Measurements from ENCODE around the gene ACOT8.
"Not testable (repeated sequence)": the region's sequence is repeated elsewhere in the genome, so short reads cannot be mapped to it uniquely, and the experiment has no call there.

The ACOT8 gene

DNA sequence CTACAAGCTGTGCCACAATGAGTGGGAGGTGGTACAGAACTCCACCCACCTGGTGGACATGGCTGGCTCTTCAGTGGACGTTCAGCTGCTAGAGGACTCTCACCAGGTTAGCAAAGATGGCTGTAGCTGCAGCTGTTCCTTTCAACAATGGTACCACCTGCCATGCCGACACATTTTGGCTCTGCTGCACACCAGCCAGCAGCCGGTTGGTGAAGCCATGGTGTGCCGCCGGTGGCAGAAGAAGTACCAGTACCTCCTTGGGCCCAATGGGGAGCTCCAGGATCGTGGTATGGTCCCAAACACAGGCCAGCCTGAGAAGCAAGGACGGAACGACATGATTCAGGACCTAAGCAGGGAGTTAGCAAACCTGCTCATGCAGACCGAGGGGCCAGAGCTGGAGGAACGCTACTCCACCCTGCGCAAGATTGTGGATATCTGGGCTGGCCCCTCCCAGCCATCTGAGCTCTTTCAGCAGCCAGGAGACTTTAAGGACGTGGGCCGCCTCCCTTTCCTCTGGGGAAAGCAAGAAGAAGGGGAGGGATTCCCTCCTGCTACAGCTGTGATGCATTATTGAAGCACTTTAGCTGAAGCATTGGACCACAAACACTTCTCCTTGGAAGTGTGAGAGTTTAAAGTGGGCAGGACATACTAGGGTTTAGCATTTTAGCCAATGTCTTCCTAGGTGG lies 21.0 kb upstream of the ACOT8 start:
- no peaks in the 10 kb centered on the region for H3K27me3 Mint-ChIP-seq
- no peak overlapping the region for H3K27ac Mint-ChIP-seq
- H3K4me3 Mint-ChIP-seq, result no peak overlapping the region
- H3K9me3 Mint-ChIP-seq, result no peaks in the 10 kb centered on the region
- peaks cover 19% of the 10 kb centered on the region for H3K4me1 Mint-ChIP-seq (ENCODE audit: low read depth)
- peaks cover 34% of the 10 kb centered on the region for H3K36me3 Mint-ChIP-seq (ENCODE audit: low read depth)
- intact Hi-C loops (cut with micrococcal nuclease), result no loop called here

DNA sequence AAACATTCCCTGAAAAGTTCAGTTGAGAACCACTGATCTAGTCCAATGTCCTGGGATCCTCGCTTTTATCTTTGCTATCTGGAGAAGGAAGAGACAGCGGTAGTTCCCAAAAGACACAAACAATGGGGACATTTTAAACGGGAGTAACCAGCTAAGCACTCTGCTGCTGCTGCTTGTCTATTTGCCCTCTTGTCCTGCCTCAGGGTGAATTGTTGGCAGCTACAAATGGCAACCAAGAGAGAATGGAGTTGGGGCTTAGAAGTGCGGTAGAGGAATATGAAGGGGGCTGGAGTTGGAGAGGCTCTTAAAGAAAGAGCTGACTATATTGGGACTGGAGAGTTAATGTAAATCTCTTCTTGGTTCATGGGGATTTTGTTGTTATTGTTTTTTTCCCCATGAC lies 17.4 kb upstream of the ACOT8 start:
- Mint-ChIP-seq H3K27ac (no peak overlapping the region), H3K36me3 (ENCODE audit: low read depth) (peaks cover 35% of the 10 kb centered on the region), H3K9me3 (no peaks in the 10 kb centered on the region), H3K4me3 (no peak overlapping the region), H3K27me3 (no peaks in the 10 kb centered on the region), H3K4me1 (ENCODE audit: low read depth) (no peaks in the 10 kb centered on the region)
- intact Hi-C loops (cut with micrococcal nuclease), result no loop called here

DNA sequence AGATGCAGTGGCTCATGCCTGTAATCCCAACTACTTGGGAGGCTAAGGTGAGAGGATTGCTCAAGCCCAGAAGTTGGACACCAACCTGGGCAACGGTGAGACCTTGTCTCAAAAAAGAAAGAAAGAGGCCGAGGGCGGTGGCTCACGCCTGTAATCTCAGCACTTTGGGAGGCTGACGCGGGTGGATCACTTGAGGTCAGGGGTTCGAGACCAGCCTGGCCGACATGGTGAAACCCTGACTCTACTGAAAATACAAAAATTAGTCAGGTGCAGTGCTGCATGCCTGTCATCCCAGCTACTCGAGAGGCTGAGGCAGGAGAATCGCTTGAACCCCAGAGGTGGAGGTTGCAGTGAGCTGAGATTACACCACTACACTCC lies 16.9 kb upstream of the ACOT8 start:
- H3K27me3 Mint-ChIP-seq; intact Hi-C loops (cut with micrococcal nuclease); H3K9me3 Mint-ChIP-seq; H3K4me1 Mint-ChIP-seq (ENCODE audit: low read depth); H3K27ac Mint-ChIP-seq; H3K4me3 Mint-ChIP-seq: not testable (repeated sequence)
- peaks cover 35% of the 10 kb centered on the region for H3K36me3 Mint-ChIP-seq (ENCODE audit: low read depth)

DNA sequence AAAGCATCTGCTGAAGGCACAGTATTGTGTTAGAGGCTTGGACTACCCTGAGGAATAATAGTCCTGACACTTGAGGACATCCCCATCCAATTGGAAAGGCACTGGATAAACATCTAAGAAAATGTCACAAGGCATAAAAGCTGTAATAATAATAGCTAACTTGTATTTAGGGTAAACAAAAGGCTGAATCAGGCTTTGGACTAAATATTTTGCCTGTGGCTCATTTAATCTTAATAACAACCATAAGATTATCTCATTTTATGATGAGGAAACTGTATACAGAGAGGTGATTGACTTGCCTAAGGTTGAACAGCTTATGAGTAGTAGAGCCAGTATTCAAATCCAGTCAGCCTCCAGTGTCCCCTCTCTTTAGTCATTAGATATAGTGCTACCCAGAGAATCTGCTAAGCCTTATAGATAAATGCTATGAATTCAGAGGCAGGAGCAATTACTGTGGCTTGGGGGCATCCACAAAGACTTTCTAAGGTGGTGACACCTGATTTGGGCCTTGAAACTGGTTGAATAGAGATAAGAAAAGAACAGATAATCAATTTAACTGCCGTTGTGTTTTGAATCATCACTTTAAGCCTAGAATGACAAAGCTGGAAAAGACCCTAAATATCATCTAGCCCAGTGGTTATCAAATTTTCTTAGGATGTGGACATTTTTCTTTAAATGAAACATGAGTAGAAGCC lies 16.4 kb upstream of the ACOT8 start:
- no peaks in the 10 kb centered on the region for H3K27me3 Mint-ChIP-seq
- H3K36me3 Mint-ChIP-seq (ENCODE audit: low read depth), result peaks cover 33% of the 10 kb centered on the region
- H3K4me1 Mint-ChIP-seq (ENCODE audit: low read depth), result no peaks in the 10 kb centered on the region
- H3K9me3 Mint-ChIP-seq, result no peaks in the 10 kb centered on the region
- H3K4me3 Mint-ChIP-seq, result no peak overlapping the region
- no peak overlapping the region for H3K27ac Mint-ChIP-seq
- intact Hi-C loops (cut with micrococcal nuclease), result no loop called here

DNA sequence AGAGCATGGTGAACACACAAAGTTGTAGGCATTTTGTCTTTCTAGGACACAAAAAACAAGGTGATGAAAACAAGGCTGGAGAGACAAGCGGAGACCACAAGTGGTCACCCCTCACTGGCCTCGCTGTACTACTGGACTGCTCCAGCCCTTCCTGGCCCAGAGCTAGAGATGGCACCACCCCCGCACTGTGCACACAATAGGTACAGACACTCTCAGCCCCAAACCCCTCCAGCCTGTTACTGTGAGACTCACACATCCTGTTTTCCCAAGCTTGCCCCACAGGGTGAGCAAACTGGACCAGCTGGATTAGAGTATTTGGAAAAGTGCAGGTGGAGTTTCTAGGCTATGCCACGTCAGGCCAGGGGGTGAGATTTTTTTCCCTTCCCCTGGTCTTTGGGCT lies 15.4 kb upstream of the ACOT8 start:
- Mint-ChIP-seq H3K27me3 (no peaks in the 10 kb centered on the region), H3K27ac (no peak overlapping the region), H3K4me3 (no peak overlapping the region), H3K36me3 (ENCODE audit: low read depth) (peaks cover 24% of the 10 kb centered on the region), H3K9me3 (no peaks in the 10 kb centered on the region), H3K4me1 (ENCODE audit: low read depth) (no peaks in the 10 kb centered on the region)
- intact Hi-C loops (cut with micrococcal nuclease), result no loop called here

DNA sequence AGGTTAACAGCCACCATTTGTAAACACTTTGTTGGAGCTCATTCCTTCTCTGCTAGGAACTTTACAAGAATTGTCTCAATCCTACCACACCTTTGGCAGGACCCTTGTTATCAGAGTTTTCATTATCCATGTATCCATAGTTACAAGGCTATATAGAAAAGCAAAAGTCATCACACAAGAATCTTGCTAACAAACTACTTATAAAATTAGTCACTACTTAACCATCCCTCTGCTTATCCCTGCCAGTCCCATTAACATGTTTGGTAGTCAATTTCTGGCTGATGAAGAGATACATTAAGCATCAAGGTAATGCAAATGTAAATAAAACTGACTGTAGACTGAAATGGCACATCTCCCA lies 10.6 kb upstream of the ACOT8 start:
- Mint-ChIP-seq H3K9me3 (no peaks in the 10 kb centered on the region), H3K4me3 (no peak overlapping the region), H3K36me3 (ENCODE audit: low read depth) (peaks cover 15% of the 10 kb centered on the region), H3K27me3 (no peaks in the 10 kb centered on the region), H3K4me1 (ENCODE audit: low read depth) (peaks cover 6% of the 10 kb centered on the region), H3K27ac (no peak overlapping the region)
- intact Hi-C loops (cut with micrococcal nuclease), result no loop called here

DNA sequence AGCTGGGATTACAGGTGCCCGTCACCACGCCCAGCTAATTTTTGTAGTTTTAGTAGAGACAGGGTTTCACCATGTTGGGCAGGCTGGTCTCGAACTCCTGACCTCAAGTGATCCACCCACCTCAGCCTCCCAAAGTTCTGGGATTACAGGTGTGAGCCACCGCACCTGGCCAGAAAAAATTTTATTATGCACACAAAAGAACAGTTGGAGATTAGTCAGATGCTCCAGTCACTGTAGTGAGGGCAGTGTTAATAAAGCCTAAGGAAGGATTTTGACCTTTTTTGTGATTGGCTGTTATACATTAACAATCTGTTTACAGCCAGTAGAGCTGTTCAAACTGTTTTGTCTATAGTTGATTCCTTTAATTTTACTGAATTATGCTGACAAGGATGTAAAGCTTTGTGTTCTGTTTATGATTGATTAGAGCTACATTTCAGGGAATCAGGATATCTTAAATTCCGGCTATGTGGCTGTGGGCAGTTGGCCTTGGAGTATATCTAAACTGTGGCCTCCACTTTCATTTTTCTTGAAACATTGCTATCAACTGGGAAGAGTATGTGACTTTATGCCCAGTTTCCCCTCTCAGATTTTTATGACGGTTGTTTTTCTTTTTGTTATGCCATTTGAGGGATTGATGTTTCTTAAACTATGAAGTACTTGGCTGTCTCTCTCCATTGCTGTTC lies 10.1 kb upstream of the ACOT8 start:
- Mint-ChIP-seq H3K4me1 (ENCODE audit: low read depth) (peaks cover 6% of the 10 kb centered on the region), H3K27me3 (no peaks in the 10 kb centered on the region), H3K4me3 (no peak overlapping the region), H3K36me3 (ENCODE audit: low read depth) (peaks cover 10% of the 10 kb centered on the region), H3K9me3 (no peaks in the 10 kb centered on the region), H3K27ac (no peak overlapping the region)
- intact Hi-C loops (cut with micrococcal nuclease), result no loop called here

DNA sequence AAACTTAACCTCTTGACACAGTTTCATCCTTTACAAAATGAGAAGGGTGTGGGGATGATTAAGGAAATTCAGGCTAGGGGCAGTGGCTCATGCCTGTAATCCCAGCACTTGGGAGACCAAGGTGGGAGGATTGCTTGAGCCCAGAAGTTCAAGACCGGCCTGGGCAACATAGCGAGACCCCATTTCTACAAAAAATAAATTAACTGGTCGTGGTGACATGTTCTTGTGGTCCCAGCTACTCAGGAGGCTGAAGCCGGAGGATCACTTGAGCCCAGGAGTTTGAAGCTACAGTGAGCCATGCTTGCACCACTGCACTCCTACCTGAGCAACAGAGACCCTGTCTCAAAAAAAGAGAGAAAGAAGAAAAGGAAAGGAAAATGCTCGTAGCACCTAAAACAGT lies 9.3 kb upstream of the ACOT8 start:
- intact Hi-C loops (cut with micrococcal nuclease), result no loop called here
- Mint-ChIP-seq H3K4me3 (no peak overlapping the region), H3K27ac (no peak overlapping the region), H3K36me3 (ENCODE audit: low read depth) (peaks cover 7% of the 10 kb centered on the region), H3K4me1 (ENCODE audit: low read depth) (peaks cover 7% of the 10 kb centered on the region), H3K27me3 (no peaks in the 10 kb centered on the region), H3K9me3 (no peaks in the 10 kb centered on the region)

DNA sequence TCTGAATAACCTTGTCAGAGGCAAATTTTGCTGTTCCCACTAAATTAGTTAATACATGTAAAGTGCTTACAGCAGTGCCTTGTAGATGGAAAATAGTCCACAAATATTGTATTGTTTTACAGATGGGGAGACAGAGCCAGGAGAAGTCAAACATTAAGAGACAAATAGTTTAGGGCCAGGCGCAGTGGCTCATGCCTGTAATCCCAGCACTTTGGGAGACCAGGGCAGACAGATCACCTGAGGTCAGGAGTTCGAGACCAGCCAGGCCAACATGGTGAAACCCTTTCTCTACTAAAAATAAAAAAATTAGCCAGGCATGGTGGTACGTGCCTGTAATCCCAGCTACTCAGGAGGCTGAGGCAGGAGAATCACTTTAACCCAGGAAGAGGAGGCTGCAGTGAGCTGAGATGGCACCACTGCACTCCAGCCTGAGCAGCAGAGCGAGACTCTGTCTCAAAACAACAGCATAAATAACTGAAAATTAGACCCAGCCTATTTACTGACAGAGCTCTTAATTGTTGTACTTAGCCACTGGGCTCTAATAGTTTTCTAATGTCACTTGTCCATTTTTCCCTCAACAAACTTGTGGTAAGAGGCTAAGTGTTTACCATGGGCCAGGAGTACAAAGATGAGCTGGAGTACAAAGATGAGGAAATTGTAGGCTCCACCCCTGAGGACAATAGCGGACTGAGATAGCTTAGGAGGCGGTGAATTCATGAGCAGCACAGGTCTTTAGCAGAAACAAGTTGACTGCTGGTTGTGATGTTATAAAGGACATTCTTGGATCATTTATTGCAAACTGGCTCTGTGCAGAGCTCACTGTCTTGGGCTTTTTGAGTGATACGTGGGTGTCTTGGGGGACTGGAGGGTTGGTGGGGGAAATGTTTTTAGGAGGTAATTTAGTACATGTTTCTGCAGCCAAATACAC lies 6.6 kb upstream of the ACOT8 start:
- intact Hi-C loops (cut with micrococcal nuclease), result no loop called here
- Mint-ChIP-seq H3K4me3 (no peak overlapping the region), H3K27ac (no peak overlapping the region), H3K27me3 (no peaks in the 10 kb centered on the region), H3K4me1 (ENCODE audit: low read depth) (peaks cover 28% of the 10 kb centered on the region), H3K36me3 (ENCODE audit: low read depth) (peaks cover 7% of the 10 kb centered on the region), H3K9me3 (no peaks in the 10 kb centered on the region)

DNA sequence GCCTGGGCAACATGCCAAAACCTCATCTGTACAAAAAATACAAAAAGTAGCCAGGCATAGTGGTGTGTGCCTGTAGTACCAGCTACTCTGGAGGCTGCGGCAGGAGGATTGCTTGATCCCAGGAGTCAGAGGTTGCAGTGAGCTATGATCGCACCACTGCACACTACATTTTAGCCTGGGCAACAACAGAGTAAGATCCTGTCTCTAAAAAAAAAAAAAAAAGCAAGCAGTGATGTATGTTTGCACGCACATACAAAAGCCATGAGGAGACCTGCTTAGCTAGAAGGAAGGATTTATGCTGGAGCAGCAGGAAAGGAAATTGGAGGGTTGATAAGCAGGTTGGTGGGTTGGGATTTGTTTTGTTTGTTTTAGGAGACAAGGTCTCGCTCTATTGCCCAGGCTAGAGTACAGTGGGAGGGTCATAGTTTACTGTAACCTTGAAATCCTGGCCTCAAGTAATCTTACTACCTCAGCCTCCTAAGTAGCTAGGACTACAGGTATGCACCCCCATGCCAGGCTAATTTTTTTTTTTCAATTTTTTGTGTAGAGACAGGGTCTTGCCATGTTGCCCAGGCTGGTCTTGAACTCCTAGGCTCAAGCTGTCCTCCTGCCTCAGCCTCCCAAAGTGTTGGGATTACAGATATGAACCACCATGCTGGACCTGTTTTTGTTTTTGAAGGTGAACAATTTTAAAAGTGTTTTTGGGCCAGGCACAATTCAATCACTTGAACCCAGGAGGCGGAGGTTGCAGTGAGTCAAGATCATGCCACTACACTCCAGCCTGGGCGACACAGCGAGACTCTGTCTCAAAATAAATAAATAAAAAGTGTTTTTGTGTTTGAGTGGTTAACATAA lies 4.3 kb upstream of the ACOT8 start:
- H3K9me3 Mint-ChIP-seq, result no peaks in the 10 kb centered on the region
- H3K27ac Mint-ChIP-seq, result no peak overlapping the region
- peaks cover 15% of the 10 kb centered on the region for H3K36me3 Mint-ChIP-seq (ENCODE audit: low read depth)
- H3K27me3 Mint-ChIP-seq, result no peaks in the 10 kb centered on the region
- H3K4me1 Mint-ChIP-seq (ENCODE audit: low read depth), result peaks cover 45% of the 10 kb centered on the region
- intact Hi-C loops (cut with micrococcal nuclease), result no loop called here
- no peak overlapping the region for H3K4me3 Mint-ChIP-seq

DNA sequence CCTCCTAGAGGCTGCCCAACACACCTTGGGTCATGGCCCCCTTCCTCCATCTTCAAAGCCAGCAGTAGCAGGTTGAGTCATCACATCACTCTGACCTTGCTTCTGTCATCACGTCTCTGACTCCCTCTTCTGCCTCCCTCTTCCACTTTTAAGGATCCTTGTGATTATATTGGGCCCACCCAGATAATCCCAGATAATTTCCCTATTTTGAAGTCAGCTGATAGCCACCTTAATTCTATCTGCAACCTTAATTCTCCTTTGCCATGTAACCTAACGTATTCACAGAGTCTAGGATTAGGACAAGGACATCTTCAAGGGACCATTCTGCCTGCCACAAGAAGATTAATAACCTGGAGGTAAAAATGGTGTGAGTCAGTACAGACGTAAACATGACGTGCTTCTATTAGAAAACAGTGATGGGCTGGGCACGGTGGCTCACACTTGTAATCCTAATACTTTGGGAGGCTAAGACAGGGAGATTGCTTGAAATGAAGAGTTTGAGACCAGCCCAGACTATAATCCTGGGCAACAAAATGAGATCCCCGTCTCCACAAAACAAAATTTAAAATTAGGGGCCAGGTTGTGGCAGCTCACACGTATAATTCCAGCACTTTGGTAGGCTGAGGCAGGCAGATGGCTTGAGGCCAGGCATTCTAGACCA lies 3.5 kb upstream of the ACOT8 start:
- intact Hi-C loops (cut with micrococcal nuclease), result no loop called here
- no peak overlapping the region for H3K4me3 Mint-ChIP-seq
- H3K27ac Mint-ChIP-seq, result no peak overlapping the region
- peaks cover 14% of the 10 kb centered on the region for H3K36me3 Mint-ChIP-seq (ENCODE audit: low read depth)
- no peaks in the 10 kb centered on the region for H3K9me3 Mint-ChIP-seq
- no peaks in the 10 kb centered on the region for H3K27me3 Mint-ChIP-seq
- H3K4me1 Mint-ChIP-seq (ENCODE audit: low read depth), result peaks cover 51% of the 10 kb centered on the region

DNA sequence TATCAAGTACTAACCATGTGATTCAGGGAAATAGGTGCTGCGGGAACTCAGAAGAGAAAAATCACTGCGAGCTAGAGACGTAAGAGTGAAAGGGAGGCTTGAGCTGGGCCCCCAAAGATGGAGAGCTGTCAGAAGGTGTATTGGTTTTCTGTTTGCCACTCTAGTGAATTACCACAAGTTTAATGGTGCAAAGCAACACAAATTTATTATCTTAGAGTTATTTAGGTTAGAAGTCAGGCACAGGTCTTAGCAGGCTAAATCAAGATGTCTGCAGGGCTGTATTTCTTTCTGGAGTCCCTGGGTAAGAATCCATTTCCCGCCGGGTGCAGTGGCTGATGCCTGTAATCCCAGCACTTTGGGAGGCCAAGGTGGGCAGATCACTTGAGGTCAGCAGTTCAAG lies 2.7 kb upstream of the ACOT8 start:
- Mint-ChIP-seq H3K9me3 (no peaks in the 10 kb centered on the region), H3K4me1 (ENCODE audit: low read depth) (peaks cover 52% of the 10 kb centered on the region), H3K27me3 (no peaks in the 10 kb centered on the region), H3K36me3 (ENCODE audit: low read depth) (peaks cover 19% of the 10 kb centered on the region), H3K4me3 (no peak overlapping the region), H3K27ac (no peak overlapping the region)
- intact Hi-C loops (cut with micrococcal nuclease), result no loop called here

DNA sequence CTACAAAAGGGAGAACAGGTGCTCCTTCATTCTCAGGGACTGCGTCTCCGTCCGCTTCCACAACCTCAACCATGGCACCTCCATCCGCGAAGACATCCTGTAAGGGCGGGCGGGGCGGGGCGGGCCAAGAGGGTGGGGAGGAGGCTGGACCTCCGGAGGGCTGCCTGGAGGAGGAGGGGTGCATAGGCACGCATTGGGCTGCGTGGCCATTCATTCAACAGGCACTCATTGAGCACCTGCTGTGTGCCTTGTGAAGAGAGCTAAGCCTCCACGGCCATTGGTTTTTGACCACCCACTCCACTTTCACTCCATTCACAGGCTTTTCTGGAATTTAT lies 657 bp upstream of the ACOT8 start:
- Mint-ChIP-seq H3K9me3 (no peaks in the 10 kb centered on the region), H3K4me3 (peak overlapping the region; percentile 91), H3K27me3 (no peaks in the 10 kb centered on the region), H3K4me1 (ENCODE audit: low read depth) (peaks cover 59% of the 10 kb centered on the region), H3K36me3 (ENCODE audit: low read depth) (peaks cover 39% of the 10 kb centered on the region), H3K27ac (peak overlapping the region; percentile 96)
- intact Hi-C loops (cut with micrococcal nuclease), result loop anchor here (1.0 to 2.0 kb wide), 2 partner anchors 45 to 77 kb away; partner anchors contain the start of gene UBE2C
